SK-N-SH (cell line): ENCODE data around the gene PLAGL1. TPM values are rescaled to one million over a fixed set of nuclear protein-coding genes. Genes with fewer than 3 reads are reported as not detected.

Source experiments
- CTCF ChIA-PET: fragments of 300-600, 350-600 bp; formaldehyde crosslinking; extraction: SDS; loops from one replicate; lab custom pipeline; 2021; lab: Yijun Ruan, JAX
- POLR2A ChIA-PET: fragments of 350-600 bp; sonication (Branson Sonifier 250); formaldehyde crosslinking; extraction: SDS; loops from one replicate; lab custom pipeline; 2020; ENCODE audit warnings: antibody characterized with exemption, inconsistent platforms; lab: Yijun Ruan, JAX
- DNase-seq: peaks from one replicate; pipeline ENCODE4 v3.0.0; 2012
- H2AFZ ChIP-seq: fragments of 200-600 bp; sonication (generic); 2 replicates; pipeline ENCODE4 v1.8.1; 2016; ENCODE audit warnings: antibody characterized with exemption, mild to moderate bottlenecking, low read depth
- H3F3A ChIP-seq: fragments of 200-600 bp; sonication (generic); replicated peaks from 2 replicates; pipeline ENCODE3; 2016; ENCODE audit warnings: antibody characterized with exemption, mild to moderate bottlenecking; ENCODE audit not compliant: insufficient read depth
- H3K27ac ChIP-seq, 2 experiments: fragments of 200-500 bp in 1 of 2; fragments of 200-600 bp in 1 of 2; sonication (Bioruptor generic) in 1 of 2; sonication (generic), shearing (Covaris generic) in 1 of 2; 2 replicates each; pipeline versions ENCODE4 v1.5.1 to v1.6.1; 2014 to 2016; ENCODE audit warnings: low read depth in 2 of 2, inconsistent platforms in 1 of 2, low read length in 1 of 2, mild to moderate bottlenecking in 1 of 2, mixed read lengths in 1 of 2
- H3K27me3 ChIP-seq: fragments of 200-600 bp; sonication (generic), shearing (Covaris generic); 2 replicates; pipeline ENCODE4 v1.6.1; 2016; ENCODE audit warnings: mixed run types; ENCODE audit not compliant: insufficient read depth
- H3K36me3 ChIP-seq, 2 experiments: fragments of 200-500 bp in 1 of 2; fragments of 200-600 bp in 1 of 2; sonication (Bioruptor generic) in 1 of 2; sonication (generic) in 1 of 2; replicated peaks in 1 of 2; 2 replicates each; pipeline versions ENCODE3 to v1.5.1; 2014 to 2016; ENCODE audit warnings: low read length in 1 of 2, mild to moderate bottlenecking in 1 of 2; ENCODE audit not compliant: insufficient read depth in 2 of 2, control insufficient read depth in 1 of 2
- H3K4me1 ChIP-seq, 2 experiments: fragments of 200-500 bp in 1 of 2; fragments of 200-600 bp in 1 of 2; sonication (Bioruptor generic) in 1 of 2; sonication (generic), shearing (Covaris generic) in 1 of 2; 2 replicates each; pipeline versions ENCODE4 v1.5.1 to v1.6.1; 2014 to 2016; ENCODE audit warnings: low read depth in 1 of 2, low read length in 1 of 2, mixed run types in 1 of 2; ENCODE audit not compliant: insufficient read depth in 2 of 2, control insufficient read depth in 1 of 2
- H3K4me2 ChIP-seq: fragments of 200-600 bp; sonication (generic), shearing (Covaris generic); 2 replicates; pipeline ENCODE4 v1.6.1; 2017; ENCODE audit warnings: mixed run types
- H3K4me3 ChIP-seq, 2 experiments: fragments of 200-500 bp in 1 of 2; fragments of 200-600 bp in 1 of 2; sonication (Bioruptor generic) in 1 of 2; sonication (generic), shearing (Covaris generic) in 1 of 2; 2 replicates each; pipeline versions ENCODE4 v1.5.1 to v1.8.1; 2014 to 2016; ENCODE audit warnings: low read depth in 2 of 2, inconsistent platforms in 1 of 2, low read length in 1 of 2, mild to moderate bottlenecking in 1 of 2, mixed read lengths in 1 of 2, moderate library complexity in 1 of 2
- H3K79me2 ChIP-seq: fragments of 200-600 bp; sonication (generic); 2 replicates; pipeline ENCODE4 v1.8.1; 2017; ENCODE audit warnings: mild to moderate bottlenecking; ENCODE audit not compliant: insufficient read depth
- H3K9ac ChIP-seq: fragments of 200-600 bp; sonication (generic); 2 replicates; pipeline ENCODE4 v1.6.1; 2017; ENCODE audit warnings: mixed run types
- H3K9me2 ChIP-seq: fragments of 200-600 bp; sonication (generic); 2 replicates; pipeline ENCODE4 v1.6.1; 2017; ENCODE audit warnings: mixed run types
- H3K9me3 ChIP-seq: fragments of 200-600 bp; sonication (generic); 2 replicates; pipeline ENCODE4 v1.6.1; 2017; ENCODE audit warnings: mixed run types, mild to moderate bottlenecking, moderate library complexity
- H4K20me1 ChIP-seq: fragments of 200-600 bp; sonication (generic); 2 replicates; pipeline ENCODE4 v1.6.1; 2017; ENCODE audit warnings: mild to moderate bottlenecking, mixed run types; ENCODE audit not compliant: insufficient read depth
- CHD2 ChIP-seq: fragments of 150-350 bp; IDR thresholded peaks from 2 replicates; pipeline ENCODE4 v1.6.1; 2018; ENCODE audit warnings: low read length; ENCODE audit not compliant: partially characterized antibody
- EP300 ChIP-seq, 2 experiments: IDR thresholded peaks; 2 replicates each; pipeline versions ENCODE4 v1.4.0 to v1.6.1; 2012; ENCODE audit warnings: borderline replicate concordance in 1 of 2, low read depth in 1 of 2, low read length in 1 of 2
- EZH2phosphoT487 ChIP-seq: fragments of 200-600 bp; sonication (generic); IDR thresholded peaks from 2 replicates; pipeline ENCODE4 v1.6.1; 2017; ENCODE audit warnings: low read depth, mixed run types, mild to moderate bottlenecking, antibody characterized with exemption, moderate library complexity, borderline replicate concordance
- FOSL2 ChIP-seq: IDR thresholded peaks from 2 replicates; pipeline ENCODE4 v1.4.0; 2012; ENCODE audit warnings: low read depth, mild to moderate bottlenecking, moderate library complexity, borderline replicate concordance
- FOXM1 ChIP-seq: IDR thresholded peaks from 2 replicates; pipeline ENCODE4 v1.4.0; 2012; ENCODE audit warnings: low read depth, mild to moderate bottlenecking
- GABPA ChIP-seq: IDR thresholded peaks from 2 replicates; pipeline ENCODE4 v1.4.0; 2012; ENCODE audit warnings: low read depth, mild to moderate bottlenecking
- GATA2 ChIP-seq: sonication (generic); formaldehyde crosslinking; IDR thresholded peaks from 2 replicates; pipeline ENCODE4 v1.5.0; 2020; ENCODE audit warnings: mild to moderate bottlenecking, missing genetic modification reagents
- JUND ChIP-seq: IDR thresholded peaks from 2 replicates; pipeline ENCODE4 v1.4.0; 2012
- MEF2A ChIP-seq: IDR thresholded peaks from 2 replicates; pipeline ENCODE4 v1.4.0; 2012; ENCODE audit warnings: low read depth, borderline replicate concordance
- NFIC ChIP-seq: IDR thresholded peaks from 2 replicates; pipeline ENCODE4 v1.4.0; 2012; ENCODE audit warnings: borderline replicate concordance
- NRF1 ChIP-seq: IDR thresholded peaks from 2 replicates; pipeline ENCODE4 v1.6.1; 2012; ENCODE audit warnings: low read depth, mild to moderate bottlenecking, low read length
- POLR2AphosphoS5 ChIP-seq: IDR thresholded peaks from 2 replicates; pipeline ENCODE4 v1.6.1; 2012; ENCODE audit warnings: low read depth, low read length
- RAD21 ChIP-seq: IDR thresholded peaks from 2 replicates; pipeline ENCODE4 v1.6.1; 2012; ENCODE audit warnings: mild to moderate bottlenecking, low read length
- RCOR1 ChIP-seq: fragments of 150-350 bp; IDR thresholded peaks from 2 replicates; pipeline ENCODE4 v1.6.1; 2017; ENCODE audit warnings: antibody characterized with exemption, low read length
- RFX5 ChIP-seq: IDR thresholded peaks from 2 replicates; pipeline ENCODE4 v1.6.1; 2012; ENCODE audit warnings: mild to moderate bottlenecking, improper control_type of control experiment, low read length
- SIN3A ChIP-seq: IDR thresholded peaks from 2 replicates; pipeline ENCODE4 v1.6.1; 2012; ENCODE audit warnings: low read depth, mild to moderate bottlenecking, low read length, moderate library complexity, borderline replicate concordance
- TAF1 ChIP-seq: IDR thresholded peaks from 2 replicates; pipeline ENCODE4 v1.6.1; 2012; ENCODE audit warnings: low read depth, mild to moderate bottlenecking, low read length, moderate library complexity, borderline replicate concordance
- TCF12 ChIP-seq: IDR thresholded peaks from 2 replicates; pipeline ENCODE4 v1.4.0; 2012
- TEAD4 ChIP-seq: IDR thresholded peaks from 2 replicates; pipeline ENCODE4 v1.4.0; 2012; ENCODE audit warnings: mild to moderate bottlenecking, borderline replicate concordance; ENCODE audit not compliant: insufficient read depth
- WGBS: methylation state at CpG from one replicate; pipeline ENCODE4 v1.1.6; 2017; ENCODE audit warnings: low lambda C conversion rate; 5-methylcytosine and 5-hydroxymethylcytosine counted together
- polyA plus RNA-seq, 3 experiments: library from polyadenylated mRNA; depleted of rRNA; stranded (reverse); fragments of >200 nt; gene quantifications; 2 replicates each; pipeline ENCODE4 v1.2.3, GENCODE V29; 2012
- TF ChIP-seq, protein P1 (sequence below): fragments of 200-600 bp; sonication (generic); IDR thresholded peaks from 2 replicates; pipeline ENCODE4 v1.6.1; 2017; ENCODE audit warnings: antibody characterized with exemption, mild to moderate bottlenecking, moderate library complexity
- TF ChIP-seq, protein P2 (sequence below): IDR thresholded peaks from 2 replicates; pipeline ENCODE4 v1.6.1; 2012; ENCODE audit warnings: mild to moderate bottlenecking, low read depth, low read length, moderate library complexity

PLAGL1 gene
- polyA plus RNA-seq, 1 of the 3 experiments (the other 2 are of a cell fraction), result 25.8 TPM

DNA sequence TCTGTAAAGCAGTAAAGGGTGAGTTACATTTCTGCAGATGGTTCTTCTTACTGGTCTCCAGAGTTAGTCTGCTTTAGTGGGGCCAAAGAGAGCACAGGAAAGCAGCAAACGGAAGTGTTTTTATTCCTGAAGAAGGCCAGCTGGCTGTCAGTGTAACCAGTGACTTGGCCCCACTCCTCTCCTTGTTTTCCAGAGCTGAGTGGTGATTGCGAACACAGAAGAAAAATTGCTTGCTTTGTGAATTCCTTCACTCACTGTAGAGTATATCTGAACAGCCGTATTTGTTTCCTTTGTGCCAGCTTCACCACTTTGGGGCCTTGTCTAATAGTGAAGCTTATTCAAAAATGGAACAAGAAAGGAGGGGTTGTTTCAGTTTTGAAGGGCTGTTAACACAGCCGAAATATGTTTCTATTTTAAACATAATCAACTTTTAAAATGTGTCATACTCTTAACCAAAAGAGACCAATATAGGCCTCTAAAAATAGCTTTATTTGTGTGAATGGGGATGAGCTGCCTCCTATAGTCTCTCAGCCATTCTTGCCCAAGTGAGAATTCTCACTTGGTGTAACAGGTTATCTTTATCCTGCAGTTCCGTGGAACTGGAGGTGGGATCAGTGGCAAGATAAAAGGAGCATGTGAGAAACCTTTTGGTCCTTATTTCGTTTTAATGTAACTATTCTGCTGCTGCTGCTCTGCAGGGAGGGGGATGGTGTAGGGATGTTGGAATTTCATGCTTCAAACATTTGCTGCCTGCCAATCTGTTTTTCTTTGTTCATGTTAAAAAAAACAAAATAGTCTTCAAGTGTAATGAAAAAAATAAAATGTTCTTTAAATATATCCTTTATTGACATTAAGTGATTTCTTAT lies 105.9 kb downstream of the PLAGL1 start:
- no peak for DNase-seq
- no peak overlapping the region for H2AFZ ChIP-seq
- no peak overlapping the region for H3K4me3 ChIP-seq
- H4K20me1 ChIP-seq, result no peaks in the 10 kb centered on the region
- H3K4me2 ChIP-seq, result no peak overlapping the region
- WGBS, result 48% methylated on average over 6 of the region's 6 CpGs
- no peak overlapping the region for H3K9ac ChIP-seq
- H3K36me3 ChIP-seq, result no peaks in the 10 kb centered on the region
- ChIA-PET POLR2A (no interaction called here), CTCF (interaction anchor here (1.0 kb wide), 1 partner anchor 40 kb away, joined by 4 read pairs; no protein-coding TSS in a partner anchor)
- H3K27me3 ChIP-seq, result no peaks in the 10 kb centered on the region
- H3K27ac ChIP-seq, result no peak overlapping the region
- H3F3A ChIP-seq, result no peaks in the 10 kb centered on the region
- H3K4me1 ChIP-seq, result no peaks in the 10 kb centered on the region
- no peaks in the 10 kb centered on the region for H3K9me2 ChIP-seq
- H3K79me2 ChIP-seq, result no peaks in the 10 kb centered on the region
- no peaks in the 10 kb centered on the region for H3K9me3 ChIP-seq
- no peak for TF ChIP-seq TEAD4
- TF ChIP-seq, protein P1, sequence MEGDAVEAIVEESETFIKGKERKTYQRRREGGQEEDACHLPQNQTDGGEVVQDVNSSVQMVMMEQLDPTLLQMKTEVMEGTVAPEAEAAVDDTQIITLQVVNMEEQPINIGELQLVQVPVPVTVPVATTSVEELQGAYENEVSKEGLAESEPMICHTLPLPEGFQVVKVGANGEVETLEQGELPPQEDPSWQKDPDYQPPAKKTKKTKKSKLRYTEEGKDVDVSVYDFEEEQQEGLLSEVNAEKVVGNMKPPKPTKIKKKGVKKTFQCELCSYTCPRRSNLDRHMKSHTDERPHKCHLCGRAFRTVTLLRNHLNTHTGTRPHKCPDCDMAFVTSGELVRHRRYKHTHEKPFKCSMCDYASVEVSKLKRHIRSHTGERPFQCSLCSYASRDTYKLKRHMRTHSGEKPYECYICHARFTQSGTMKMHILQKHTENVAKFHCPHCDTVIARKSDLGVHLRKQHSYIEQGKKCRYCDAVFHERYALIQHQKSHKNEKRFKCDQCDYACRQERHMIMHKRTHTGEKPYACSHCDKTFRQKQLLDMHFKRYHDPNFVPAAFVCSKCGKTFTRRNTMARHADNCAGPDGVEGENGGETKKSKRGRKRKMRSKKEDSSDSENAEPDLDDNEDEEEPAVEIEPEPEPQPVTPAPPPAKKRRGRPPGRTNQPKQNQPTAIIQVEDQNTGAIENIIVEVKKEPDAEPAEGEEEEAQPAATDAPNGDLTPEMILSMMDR, result no peak
- TF ChIP-seq RFX5, result no peak
- no peak for TF ChIP-seq TAF1
- TF ChIP-seq NRF1, result no peak
- TF ChIP-seq MEF2A, result no peak
- no peak for TF ChIP-seq EZH2phosphoT487
- TF ChIP-seq RCOR1, result no peak
- TF ChIP-seq TCF12, result no peak
- TF ChIP-seq GATA2 (CRISPR knock-in tag), result no peak
- no peak for TF ChIP-seq RAD21
- TF ChIP-seq SIN3A, result no peak

DNA sequence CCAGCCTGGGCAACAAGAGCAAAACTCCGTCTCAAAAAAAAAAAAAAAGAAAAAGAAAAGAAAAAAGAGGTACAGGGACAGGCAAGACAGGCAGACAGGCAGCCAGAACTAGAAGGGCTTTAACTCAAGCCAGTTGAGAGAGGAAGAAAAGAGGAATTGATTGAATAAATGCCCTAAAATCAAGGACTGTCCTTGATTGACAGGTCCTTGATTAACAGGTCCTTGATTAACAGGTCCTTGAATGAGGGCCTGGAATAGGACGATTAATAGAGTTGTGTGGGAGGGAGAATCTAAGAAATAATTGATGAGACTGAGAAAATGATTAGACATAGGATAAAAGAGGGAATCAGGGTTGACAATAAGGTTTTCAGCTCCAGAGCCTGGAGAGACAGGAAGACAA lies 107.7 kb downstream of the PLAGL1 start:
- ChIA-PET CTCF (no interaction called here), POLR2A (no interaction called here)
- Histone ChIP-seq H3K27me3 (no peaks in the 10 kb centered on the region), H3K36me3 (no peaks in the 10 kb centered on the region), H3K27ac (no peak overlapping the region), H3K9me3 (no peaks in the 10 kb centered on the region), H4K20me1 (no peaks in the 10 kb centered on the region), H3F3A (no peaks in the 10 kb centered on the region), H3K4me3 (no peak overlapping the region), H2AFZ (no peak overlapping the region), H3K9ac (no peak overlapping the region), H3K79me2 (no peaks in the 10 kb centered on the region), H3K4me1 (no peaks in the 10 kb centered on the region), H3K9me2 (no peaks in the 10 kb centered on the region), H3K4me2 (no peak overlapping the region)
- WGBS, result 52% methylated on average over 2 of the region's 2 CpGs
- DNase-seq, result no peak
- TF ChIP-seq FOXM1 (no peak), FOSL2 (no peak), SIN3A (no peak), GABPA (no peak), NFIC (no peak), CHD2 (no peak), POLR2AphosphoS5 (no peak), EP300 (IDR thresholded peaks at IDR 0.05; ENCODE audit: borderline replicate concordance in 1 of 2, low read depth in 1 of 2, low read length in 1 of 2) (no peak), JUND (no peak)
- TF ChIP-seq, protein P1, result no peak
- TF ChIP-seq, protein P2, sequence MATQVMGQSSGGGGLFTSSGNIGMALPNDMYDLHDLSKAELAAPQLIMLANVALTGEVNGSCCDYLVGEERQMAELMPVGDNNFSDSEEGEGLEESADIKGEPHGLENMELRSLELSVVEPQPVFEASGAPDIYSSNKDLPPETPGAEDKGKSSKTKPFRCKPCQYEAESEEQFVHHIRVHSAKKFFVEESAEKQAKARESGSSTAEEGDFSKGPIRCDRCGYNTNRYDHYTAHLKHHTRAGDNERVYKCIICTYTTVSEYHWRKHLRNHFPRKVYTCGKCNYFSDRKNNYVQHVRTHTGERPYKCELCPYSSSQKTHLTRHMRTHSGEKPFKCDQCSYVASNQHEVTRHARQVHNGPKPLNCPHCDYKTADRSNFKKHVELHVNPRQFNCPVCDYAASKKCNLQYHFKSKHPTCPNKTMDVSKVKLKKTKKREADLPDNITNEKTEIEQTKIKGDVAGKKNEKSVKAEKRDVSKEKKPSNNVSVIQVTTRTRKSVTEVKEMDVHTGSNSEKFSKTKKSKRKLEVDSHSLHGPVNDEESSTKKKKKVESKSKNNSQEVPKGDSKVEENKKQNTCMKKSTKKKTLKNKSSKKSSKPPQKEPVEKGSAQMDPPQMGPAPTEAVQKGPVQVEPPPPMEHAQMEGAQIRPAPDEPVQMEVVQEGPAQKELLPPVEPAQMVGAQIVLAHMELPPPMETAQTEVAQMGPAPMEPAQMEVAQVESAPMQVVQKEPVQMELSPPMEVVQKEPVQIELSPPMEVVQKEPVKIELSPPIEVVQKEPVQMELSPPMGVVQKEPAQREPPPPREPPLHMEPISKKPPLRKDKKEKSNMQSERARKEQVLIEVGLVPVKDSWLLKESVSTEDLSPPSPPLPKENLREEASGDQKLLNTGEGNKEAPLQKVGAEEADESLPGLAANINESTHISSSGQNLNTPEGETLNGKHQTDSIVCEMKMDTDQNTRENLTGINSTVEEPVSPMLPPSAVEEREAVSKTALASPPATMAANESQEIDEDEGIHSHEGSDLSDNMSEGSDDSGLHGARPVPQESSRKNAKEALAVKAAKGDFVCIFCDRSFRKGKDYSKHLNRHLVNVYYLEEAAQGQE, result no peak
